Upper lobe of left lung (tissue), 4 donors: ENCODE results near the gene ARHGEF37.

Source experiments
- CTCF ChIP-seq, 6 experiments: fragments of 450-650 bp in 4 of 6; fragments of 200-600 bp in 2 of 6; sonication (generic) in 2 of 6; IDR thresholded peaks; one replicate each; pipeline ENCODE4 v1.5.1; 2016 to 2019; ENCODE audit warnings: antibody characterized with exemption in 6 of 6
- POLR2A ChIP-seq, 4 donors: fragments of 450-650 bp; IDR thresholded peaks; one replicate each; pipeline ENCODE4 v1.5.1; 2016 to 2017; ENCODE audit warnings: antibody characterized with exemption in 4 of 4, mild to moderate bottlenecking in 2 of 4

DNA sequence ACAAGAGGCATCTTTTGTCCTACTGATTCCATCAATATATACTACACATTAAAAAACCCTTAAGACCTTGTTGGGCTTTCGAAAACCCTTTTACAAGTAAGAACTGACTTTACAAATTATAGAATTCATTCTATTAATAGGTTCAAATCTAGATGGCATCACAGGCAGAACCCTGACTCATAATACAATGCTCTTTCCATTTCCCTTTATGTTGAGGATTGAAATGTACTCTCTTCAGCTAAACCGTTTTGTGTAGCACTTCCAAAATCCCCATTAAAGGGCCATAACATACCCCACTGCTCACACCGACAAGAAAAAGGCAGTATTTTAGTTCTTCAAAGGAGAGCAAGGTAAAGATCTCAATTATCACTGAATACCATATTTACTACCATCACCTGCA is 41.2 kb upstream of the ARHGEF37 start:
- no peak for TF ChIP-seq CTCF (IDR thresholded peaks at IDR 0.05)
- TF ChIP-seq POLR2A (IDR thresholded peaks at IDR 0.05): no peak
